Endothelial cell of umbilical vein (primary cell): ENCODE results near the gene GNAT1.

Source experiments
- CTCF ChIP-seq, 2 donors: IDR thresholded peaks; 1 replicate in 1 of 2; 2 replicates in 1 of 2; pipeline ENCODE4 v1.5.1; 2011; ENCODE audit warnings: low read length in 2 of 2, mild to moderate bottlenecking in 2 of 2, moderate library complexity in 2 of 2, control low read depth in 1 of 2, inconsistent platforms in 1 of 2, low read depth in 1 of 2; ENCODE audit not compliant: insufficient read depth in 1 of 2; ENCODE audit errors: extremely low read depth in 1 of 2
- EZH2 ChIP-seq: IDR thresholded peaks from 2 replicates; pipeline ENCODE4 v1.6.1; 2012; ENCODE audit warnings: borderline replicate concordance, low read depth, mild to moderate bottlenecking, moderate library complexity, low read length, inconsistent platforms; ENCODE audit not compliant: severe bottlenecking
- GATA2 ChIP-seq: IDR thresholded peaks from 2 replicates; pipeline ENCODE4 v1.7.0; 2011; ENCODE audit warnings: low read depth, mild to moderate bottlenecking, moderate library complexity, mixed read lengths, low read length; ENCODE audit not compliant: insufficient read length, insufficient read depth
- JUN ChIP-seq: IDR thresholded peaks from 2 replicates; pipeline ENCODE4 v1.6.1; 2011; ENCODE audit warnings: borderline replicate concordance, low read depth; ENCODE audit not compliant: insufficient read length, insufficient read depth
- MAX ChIP-seq: IDR thresholded peaks from 2 replicates; pipeline ENCODE4 v1.6.1; 2011; ENCODE audit not compliant: insufficient read depth, insufficient read length
- MYC ChIP-seq: IDR thresholded peaks from one replicate; pipeline ENCODE4 v1.6.1; 2011; ENCODE audit warnings: mild to moderate bottlenecking, low read depth, low read length
- POLR2A ChIP-seq: IDR thresholded peaks from 2 replicates; pipeline ENCODE4 v1.6.1; 2012; ENCODE audit warnings: low read depth, mild to moderate bottlenecking, control low read depth, low read length
- POLR2AphosphoS5 ChIP-seq: IDR thresholded peaks from 2 replicates; pipeline ENCODE4 v1.6.1; 2012; ENCODE audit warnings: low read depth, mild to moderate bottlenecking, control low read depth, low read length, moderate library complexity; ENCODE audit not compliant: insufficient read depth

GRCh38 chr3:50239649-50240048 is 48.2 kb downstream of the GNAT1 start:
- TF ChIP-seq POLR2A (no peak), CTCF (IDR thresholded peaks at IDR 0.05; ENCODE audit: extremely low read depth in 1 of 2, insufficient read depth in 1 of 2, low read depth in 1 of 2, low read length in 2 of 2) (no peak), GATA2 (no peak), EZH2 (no peak), MYC (no peak), MAX (no peak), JUN (no peak), POLR2AphosphoS5 (no peak)
